Peyer's patch (tissue), 4 donors: Measurements from ENCODE around the gene CAVIN3.

Experiments
- POLR2A ChIP-seq, 2 donors: fragments of 450-650 bp; IDR thresholded peaks; one replicate each; pipeline ENCODE4 v1.5.1; 2017; ENCODE audit warnings: antibody characterized with exemption in 2 of 2, mild to moderate bottlenecking in 2 of 2, moderate library complexity in 2 of 2
- TF ChIP-seq, protein P1 (sequence below), 6 experiments: fragments of 450-650 bp in 4 of 6; fragments of 200-600 bp in 2 of 6; sonication (generic) in 1 of 6; IDR thresholded peaks; one replicate each; pipeline ENCODE4 v1.5.1; 2017 to 2019; ENCODE audit warnings: antibody characterized with exemption in 6 of 6, mild to moderate bottlenecking in 3 of 6, moderate library complexity in 1 of 6

DNA sequence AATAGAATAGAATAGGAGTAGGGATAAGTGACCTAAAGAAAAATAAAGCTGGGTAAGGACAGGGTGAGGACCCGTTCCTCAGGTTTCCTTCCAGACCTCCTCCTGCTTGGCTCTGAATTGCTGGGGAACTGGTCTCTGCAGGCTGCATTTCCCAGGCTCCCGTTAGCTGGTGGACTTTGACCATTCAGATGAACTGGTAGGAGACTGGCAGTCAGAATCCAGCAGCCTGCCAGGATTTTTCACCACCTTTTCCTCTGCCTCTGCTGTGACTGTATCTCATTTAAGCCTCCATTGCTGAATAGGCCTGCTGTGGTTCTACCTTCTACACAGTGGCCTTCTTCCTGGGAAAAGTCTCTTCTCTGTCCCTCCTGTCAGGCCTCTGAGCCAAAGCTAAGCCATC, 45.4 kb upstream of the CAVIN3 start:
- TF ChIP-seq, protein P1, sequence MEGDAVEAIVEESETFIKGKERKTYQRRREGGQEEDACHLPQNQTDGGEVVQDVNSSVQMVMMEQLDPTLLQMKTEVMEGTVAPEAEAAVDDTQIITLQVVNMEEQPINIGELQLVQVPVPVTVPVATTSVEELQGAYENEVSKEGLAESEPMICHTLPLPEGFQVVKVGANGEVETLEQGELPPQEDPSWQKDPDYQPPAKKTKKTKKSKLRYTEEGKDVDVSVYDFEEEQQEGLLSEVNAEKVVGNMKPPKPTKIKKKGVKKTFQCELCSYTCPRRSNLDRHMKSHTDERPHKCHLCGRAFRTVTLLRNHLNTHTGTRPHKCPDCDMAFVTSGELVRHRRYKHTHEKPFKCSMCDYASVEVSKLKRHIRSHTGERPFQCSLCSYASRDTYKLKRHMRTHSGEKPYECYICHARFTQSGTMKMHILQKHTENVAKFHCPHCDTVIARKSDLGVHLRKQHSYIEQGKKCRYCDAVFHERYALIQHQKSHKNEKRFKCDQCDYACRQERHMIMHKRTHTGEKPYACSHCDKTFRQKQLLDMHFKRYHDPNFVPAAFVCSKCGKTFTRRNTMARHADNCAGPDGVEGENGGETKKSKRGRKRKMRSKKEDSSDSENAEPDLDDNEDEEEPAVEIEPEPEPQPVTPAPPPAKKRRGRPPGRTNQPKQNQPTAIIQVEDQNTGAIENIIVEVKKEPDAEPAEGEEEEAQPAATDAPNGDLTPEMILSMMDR (IDR thresholded peaks at IDR 0.05), result no peak
- no peak for TF ChIP-seq POLR2A (IDR thresholded peaks at IDR 0.05)
